B cell (primary cell): ENCODE results near the gene CCDC9.

Source experiments
- EZH2 ChIP-seq: IDR thresholded peaks from 2 replicates; pipeline ENCODE4 v1.6.1; 2012; ENCODE audit warnings: borderline replicate concordance, low read depth, mild to moderate bottlenecking, moderate library complexity, low read length; ENCODE audit not compliant: insufficient read depth, poor library complexity, severe bottlenecking
- TF ChIP-seq, protein P1 (sequence below): fragments of 200-600 bp; IDR thresholded peaks from one replicate; pipeline ENCODE4 v1.8.0; 2022; ENCODE audit warnings: antibody characterized with exemption, mild to moderate bottlenecking

DNA sequence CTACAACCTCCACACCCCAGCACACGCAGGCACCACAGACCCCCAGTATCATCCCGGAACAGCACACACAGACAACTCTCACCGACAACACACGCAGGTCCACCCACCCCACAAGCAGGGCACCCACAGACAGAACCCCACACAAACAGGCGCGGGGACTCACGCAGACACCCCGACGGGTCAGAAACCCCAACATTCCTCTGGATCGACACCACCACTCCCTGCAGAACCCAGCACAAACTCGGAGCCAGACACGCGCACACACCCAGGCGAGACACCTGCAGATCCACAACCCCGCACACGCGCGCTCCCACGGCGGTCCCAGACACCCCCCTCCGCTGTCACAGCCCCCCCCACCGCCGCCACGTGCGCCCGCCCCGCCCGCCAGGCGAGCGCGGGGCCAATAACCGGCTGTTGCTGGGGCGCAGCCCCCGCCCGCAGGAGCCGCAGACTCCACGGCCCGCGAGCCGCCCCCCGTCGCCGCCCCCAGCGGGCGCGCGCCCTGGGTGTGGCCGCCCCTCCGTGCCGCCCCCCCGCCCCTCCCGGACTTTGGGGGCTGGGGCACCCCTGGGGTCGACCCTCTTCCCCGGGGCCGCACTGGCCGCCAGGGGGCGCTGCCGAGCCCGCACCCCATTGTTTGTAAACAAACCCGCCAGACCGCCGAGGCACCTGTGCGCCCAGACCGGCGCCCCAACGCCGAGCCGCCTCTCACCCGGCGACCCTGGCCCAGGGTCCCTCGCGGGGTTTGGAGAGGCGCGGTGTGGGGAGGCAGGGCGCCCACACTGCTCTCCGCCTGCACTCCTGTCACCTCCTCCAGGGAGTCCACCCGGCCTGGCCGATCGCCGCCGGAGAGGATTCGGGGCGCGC lies 26.0 kb upstream of the CCDC9 start:
- TF ChIP-seq, protein P1, sequence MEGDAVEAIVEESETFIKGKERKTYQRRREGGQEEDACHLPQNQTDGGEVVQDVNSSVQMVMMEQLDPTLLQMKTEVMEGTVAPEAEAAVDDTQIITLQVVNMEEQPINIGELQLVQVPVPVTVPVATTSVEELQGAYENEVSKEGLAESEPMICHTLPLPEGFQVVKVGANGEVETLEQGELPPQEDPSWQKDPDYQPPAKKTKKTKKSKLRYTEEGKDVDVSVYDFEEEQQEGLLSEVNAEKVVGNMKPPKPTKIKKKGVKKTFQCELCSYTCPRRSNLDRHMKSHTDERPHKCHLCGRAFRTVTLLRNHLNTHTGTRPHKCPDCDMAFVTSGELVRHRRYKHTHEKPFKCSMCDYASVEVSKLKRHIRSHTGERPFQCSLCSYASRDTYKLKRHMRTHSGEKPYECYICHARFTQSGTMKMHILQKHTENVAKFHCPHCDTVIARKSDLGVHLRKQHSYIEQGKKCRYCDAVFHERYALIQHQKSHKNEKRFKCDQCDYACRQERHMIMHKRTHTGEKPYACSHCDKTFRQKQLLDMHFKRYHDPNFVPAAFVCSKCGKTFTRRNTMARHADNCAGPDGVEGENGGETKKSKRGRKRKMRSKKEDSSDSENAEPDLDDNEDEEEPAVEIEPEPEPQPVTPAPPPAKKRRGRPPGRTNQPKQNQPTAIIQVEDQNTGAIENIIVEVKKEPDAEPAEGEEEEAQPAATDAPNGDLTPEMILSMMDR = peak; percentile 82
- TF ChIP-seq EZH2 = no peak
